HG03045 (cell line): ENCODE data around the gene ANKRD36.
"Not testable (repeated sequence)": the region's sequence is repeated elsewhere in the genome, so short reads cannot be mapped to it uniquely, and the experiment has no call there.

Source experiments
- ATAC-seq: cut with Tn5 transposase; IDR thresholded peaks from one replicate; pipeline ENCODE4 v1.9.1; 2021; ENCODE audit warnings: mild to moderate bottlenecking, moderate library complexity; ENCODE audit not compliant: unreplicated experiment

The ANKRD36 gene

DNA sequence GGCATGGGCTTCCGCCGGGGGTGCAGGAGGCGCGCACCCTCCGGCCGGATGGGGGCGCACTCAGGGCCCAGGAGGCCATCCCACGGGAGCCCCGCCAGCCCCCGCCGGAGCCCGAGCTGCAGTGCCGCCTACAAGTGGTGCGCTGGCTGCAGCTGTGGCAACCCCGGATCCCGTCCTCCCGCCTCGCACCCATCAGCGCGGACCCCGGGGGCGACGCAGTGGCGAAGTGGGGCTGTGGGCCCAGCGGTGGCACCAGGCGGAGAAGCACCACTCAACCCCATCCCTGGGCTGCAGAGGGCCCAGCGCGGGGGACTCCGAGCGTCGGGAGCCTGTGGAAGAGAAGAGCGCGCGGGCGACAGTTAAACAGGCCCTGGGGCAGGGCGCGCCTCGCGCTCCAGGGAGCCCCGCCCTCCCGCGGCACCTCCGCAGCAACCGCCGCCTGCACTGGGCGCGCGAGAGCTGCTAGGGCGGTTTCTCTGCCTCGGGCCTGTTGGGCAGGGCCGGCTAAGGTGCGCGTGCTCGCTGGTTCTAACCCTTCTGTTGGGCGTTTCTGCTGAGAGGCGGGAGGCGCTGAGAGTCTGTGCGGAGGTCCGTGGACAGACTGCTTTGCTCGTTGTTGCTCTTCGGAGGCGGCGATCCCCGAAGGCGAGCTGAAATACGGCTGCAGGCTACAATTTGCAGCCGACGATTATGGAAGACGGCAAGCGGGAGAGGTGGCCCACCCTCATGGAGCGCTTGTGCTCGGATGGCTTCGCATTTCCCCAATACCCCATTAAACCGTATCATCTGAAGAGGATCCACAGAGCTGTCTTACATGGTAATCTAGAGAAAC is at the start of gene ANKRD36:
Gene ANKRD36 (plus strand): TSS at position 104 of the 832 bp plus-strand sequence. CDS start 587 bp downstream, at position 691.
- peak; percentile 94 for ATAC-seq

DNA sequence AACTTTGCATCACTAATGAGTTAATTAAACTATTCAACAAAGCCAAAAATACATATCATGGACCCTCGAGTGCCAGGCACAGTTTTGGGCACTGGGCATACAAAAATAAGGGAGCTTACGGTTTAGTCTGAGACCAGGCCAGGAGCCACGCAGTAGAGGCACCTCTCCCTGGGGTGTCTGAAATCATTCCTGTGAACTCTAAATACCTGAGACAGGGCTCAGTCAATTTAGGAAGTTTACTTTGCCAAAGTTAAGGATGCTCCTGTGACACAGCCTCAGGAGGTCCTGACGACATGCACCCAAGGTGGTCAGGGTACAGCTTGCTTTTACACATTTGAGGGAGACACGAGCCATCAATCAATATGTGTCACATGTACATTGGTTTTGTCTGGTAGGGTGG is 46.9 kb upstream of the ANKRD36 start:
- ATAC-seq = not testable (repeated sequence)

DNA sequence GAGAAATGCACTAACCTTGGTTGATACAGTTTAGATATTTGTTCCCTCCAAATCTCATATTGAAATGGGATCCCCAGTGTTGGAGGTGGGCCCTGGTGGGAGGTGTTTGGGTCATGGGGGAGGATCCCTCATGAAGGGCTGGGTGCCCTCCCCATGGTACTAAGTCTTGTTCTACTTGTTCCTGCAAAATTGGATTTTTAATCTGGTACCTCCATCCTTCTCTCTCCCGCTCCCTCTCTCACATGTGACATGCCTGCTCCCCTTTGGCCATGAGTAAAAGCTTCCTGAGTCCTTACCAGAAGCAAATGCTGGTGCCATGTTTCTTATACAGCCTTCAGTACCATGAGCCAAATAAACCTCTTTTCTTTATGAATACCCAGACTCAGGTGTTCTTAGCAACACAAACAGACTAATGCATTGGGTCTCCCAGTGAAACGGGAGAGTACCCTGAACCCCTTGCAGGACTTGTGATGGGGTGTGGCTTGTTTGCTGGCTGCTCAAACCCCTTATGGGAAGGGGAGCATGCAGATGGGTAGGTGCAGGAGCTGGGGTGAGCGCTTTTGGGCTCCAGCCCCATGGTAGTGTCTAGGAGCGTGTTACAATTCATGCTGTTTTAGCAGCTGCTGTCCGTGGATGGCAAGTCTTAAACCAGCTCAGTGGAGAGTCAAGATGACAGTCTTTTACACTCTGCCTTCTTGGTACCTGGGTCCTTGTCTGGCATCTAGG is 45.5 kb upstream of the ANKRD36 start:
- ATAC-seq = no peak

DNA sequence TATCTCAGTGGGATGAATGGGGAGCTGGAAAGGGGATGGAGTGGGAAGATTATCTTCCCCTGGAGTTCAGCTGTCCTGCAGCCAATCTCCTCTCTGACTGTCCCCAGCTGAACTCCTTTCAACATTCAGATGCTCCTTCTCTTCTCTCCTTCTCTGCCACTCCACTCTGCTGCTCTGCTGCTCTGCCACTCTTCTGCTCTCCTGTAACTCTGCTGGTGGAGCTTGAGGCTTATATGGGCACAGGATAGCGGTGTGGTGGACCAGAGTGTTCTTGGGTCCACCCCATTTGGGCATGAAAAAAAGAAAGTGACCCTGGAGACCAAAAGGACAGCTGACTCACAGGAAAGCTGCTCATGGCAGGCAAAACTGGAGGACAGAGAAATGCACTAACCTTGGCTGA is 44.9 kb upstream of the ANKRD36 start:
- ATAC-seq = no peak

DNA sequence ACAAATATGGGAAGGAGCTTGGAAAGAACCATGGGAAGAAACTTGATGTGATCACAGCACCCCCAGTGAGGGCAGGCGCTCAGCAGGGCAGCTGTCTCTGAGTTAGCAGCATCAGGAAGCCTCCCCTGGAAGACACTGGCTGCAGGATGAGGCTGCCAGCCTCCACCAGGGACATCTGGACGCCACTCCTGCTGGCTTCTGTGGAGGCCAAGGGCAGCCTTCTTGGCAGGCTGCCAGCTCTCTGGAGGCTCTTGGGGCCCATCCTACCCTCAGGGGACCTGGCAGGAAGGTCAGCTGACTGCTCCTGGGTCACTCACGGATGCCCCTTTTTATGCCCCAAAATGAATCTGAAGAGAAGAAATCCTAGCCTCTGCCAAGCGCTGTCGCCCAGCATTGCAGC is 44.2 kb upstream of the ANKRD36 start:
- not testable (repeated sequence) for ATAC-seq

DNA sequence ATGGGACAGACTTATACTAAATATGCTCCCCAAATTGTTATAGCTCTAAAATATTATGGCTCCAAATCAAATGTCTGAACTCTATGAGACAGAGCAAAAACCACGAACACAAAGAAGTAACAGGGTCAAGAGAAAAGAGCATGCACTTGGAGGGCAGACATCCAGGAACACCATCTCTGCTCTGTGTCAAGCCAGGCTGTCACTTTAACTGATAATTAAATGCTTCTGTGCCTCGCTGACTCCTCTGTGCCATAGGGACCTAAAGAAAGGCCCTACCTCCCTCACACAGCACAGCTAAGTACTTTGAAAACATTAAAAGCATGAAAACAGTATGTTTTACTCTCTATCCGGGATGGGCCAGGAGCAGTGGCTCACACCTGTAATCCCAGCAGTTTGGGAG is 42.0 kb upstream of the ANKRD36 start:
- ATAC-seq = not testable (repeated sequence)

DNA sequence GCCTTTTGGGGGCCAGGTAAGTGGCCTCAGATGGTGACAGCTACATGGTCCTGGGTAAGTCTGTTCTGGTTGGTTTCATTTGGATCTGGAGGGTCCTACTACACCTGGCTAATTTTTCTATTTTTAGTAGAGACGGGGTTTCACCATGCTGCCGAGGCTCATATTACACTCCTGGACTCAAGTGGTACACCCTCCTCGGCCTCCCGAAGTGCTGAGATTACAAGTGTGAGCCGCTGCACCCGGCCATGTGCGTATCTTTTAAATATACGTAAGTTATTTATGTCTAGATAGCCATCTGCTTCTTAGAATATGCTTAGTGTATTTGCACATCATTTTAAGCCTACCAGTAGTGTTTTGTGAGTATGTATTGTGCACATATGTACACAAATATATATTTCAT is 35.7 kb upstream of the ANKRD36 start:
- not testable (repeated sequence) for ATAC-seq

DNA sequence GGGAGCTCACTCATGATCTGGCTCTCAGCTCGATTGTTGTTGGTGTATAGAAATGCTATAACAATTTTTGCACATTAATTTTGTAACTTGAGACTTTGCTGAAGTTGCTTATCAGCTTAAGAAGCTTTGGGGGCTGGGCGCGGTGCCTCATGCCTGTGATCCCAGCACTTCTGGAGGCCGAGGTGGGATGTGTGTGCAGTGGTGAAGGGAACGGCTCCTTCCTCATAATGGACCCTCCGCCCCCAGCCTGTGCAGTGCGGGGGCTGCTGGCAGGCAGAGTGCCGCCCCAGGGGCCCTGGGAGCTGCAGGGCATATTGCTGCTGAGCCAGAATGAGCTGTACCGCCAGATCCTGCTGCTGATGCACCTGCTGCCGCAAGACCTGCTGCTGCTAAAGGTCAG is 32.1 kb upstream of the ANKRD36 start:
- ATAC-seq = not testable (repeated sequence)

DNA sequence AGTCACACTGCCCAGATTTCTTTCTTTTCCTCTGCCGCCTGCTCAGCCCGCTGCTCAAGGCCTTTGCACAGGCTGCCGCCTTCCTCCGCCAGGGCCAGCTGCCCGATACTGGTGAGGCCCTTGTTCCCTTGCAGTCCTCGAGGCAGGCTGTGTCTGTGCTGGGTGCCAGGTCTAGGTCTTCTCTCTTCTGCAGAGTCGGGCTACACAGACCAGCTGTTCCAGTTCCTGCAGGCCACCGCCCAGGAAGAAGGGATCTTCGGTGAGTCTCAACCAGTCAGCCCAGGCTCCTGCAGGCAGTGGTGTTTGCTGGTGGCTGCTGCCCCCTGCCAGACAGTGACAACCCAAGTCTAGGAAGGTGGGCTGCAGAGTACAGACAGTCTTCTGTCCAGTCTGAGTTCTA is 30.7 kb upstream of the ANKRD36 start:
- ATAC-seq = not testable (repeated sequence)

DNA sequence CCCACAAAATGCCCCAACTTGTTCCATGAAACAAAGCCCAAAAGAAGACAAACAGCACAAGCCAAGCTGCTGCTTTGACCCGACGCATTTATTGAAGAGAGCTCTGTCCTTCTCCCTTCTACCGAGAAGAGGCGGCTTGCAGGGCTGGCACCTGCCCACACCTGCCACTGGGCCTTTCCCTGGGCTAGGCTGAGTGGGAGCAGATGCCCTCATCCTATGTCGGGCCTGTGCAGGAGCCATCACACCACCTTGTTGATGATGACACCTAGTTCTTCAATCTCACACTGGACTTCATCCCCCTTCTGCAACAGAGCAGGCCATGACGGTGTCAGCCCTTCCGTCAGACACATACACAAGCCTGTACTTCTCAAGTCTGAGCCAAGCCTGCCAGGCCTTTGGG is 29.4 kb upstream of the ANKRD36 start:
- not testable (repeated sequence) for ATAC-seq

DNA sequence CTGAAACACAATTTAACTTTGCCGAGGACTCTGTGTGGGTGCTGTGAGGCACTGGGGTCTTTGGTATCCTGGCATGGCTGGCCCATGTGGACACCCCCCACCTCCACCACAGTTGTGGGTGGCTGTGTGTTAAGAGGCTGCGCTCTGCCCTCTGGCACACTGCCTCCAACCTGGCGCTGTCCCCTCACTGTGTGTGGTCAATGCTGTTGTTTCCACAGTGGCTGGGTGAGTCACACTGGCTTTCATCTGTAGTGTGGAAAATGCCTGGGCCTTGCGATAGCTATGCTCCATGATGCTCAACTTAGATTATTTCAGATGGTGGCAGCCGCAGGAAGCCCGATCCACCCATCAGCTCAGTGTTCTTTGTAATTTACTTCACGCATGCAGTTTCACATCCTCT is 27.9 kb upstream of the ANKRD36 start:
- not testable (repeated sequence) for ATAC-seq

DNA sequence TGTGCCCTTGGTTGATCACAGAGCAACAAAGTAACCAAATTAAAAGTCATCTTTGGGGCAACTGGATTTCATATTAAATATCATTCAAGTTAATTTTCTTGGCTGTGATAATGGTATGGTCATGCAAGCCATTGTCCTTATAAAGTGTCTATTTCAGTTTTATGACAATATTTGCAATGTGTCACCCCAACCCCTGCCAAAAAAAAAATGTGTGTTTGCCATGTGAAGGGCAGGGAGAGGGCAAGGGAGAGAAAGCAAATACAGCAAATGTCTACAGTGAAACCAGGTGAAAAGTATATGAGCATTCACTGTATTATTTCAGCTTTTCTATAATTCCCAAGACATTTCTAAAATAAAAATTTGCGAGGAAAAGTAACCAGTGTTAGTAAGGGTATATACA is 24.2 kb upstream of the ANKRD36 start:
- not testable (repeated sequence) for ATAC-seq

DNA sequence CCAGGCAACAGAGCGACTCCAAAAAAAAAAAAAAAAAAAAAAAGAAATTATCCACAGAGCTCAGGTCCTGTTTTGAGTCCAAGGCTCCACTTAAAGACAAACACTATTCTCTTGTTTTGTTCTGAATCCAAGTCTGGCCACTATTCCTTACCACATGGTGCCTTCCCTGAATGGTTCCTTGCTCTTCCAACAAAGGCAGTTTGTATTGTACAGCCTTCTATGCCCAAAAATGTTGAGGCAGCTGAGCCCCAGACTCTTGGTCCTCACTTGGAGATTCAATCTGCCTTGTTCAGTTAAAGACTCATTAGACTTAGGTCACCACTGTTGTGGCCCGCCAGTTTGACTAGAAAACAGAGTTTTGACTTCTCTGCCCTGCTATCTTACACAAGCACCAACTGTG is 20.0 kb upstream of the ANKRD36 start:
- ATAC-seq = not testable (repeated sequence)

DNA sequence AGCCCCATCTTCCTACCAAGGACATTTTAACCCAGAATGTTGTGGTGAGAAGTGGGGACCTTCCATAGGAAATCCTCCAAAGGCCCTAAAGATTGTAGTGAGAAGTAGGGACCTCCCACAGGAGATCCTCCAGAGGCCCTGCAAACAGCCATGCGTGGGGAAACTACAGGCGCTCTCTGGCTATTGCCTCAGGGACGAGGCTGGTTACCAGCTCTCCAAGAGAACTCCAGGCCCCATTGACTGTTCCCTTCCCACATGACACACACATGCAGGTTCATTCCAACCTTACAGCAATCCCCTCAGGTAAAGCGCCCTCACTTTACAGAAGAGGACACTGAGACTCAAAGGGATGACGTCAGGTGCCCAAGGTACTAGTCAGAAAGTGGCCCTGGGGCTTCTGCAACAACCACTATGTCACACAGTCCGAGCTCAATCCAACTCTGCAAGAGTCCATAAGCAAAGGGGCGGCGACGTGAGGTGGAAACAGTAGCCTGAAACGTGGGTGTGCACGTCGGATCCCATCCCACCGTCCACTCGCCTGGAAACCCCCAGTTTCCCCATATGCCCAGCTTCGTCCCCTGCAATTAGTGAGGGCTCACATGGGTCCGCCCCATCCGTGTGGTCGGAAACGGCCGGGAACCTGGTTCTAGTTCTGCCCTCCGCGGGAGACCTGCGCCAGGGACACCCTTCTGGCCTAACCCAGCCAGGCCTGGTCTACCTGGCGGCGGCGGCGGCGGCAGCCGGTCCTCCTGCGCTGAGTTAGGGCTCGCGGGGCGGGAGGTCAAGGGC is 18.8 kb upstream of the ANKRD36 start:
- ATAC-seq = peak; percentile 20

DNA sequence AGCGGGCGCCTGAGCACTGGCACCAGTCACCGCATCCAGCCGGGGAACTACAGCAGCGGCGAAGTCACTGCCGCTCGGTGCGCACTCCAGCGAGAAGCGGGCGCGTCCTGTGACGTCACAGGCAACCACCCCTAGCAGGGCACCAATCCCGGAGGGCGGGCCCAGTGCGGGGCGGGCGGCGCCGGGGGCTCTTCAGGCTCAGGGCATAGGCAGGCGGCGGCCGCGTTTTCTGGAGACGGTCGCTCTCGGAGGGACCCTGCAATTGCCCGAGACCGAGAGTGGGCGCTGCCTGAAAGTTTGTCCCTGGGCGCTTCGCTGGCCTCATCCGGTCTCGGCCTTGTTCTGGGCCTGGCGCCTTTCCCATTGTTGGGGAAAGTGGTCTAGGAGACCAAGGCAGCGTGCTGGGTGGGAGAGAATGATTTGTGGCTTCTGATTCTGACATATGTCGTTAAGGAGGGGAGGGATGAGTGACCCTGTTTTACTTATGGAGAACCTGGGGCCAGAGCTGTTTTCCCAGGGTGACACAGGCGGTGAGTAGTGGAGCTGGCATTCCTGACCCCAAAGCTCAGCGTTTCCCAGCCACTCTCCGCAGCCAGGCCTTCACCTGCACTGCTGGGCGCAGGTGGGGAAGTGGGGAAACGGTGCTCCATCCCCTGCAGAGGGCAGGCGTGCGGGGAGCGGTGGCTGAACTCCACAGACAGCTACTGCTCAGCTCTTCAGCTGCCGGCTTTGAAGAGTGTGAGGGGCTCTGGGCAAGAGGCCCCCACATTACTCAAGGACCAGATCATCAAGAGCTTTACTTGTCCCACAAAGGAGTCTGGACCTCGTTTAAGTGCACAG is 18.0 kb upstream of the ANKRD36 start, which contains the start of gene FAHD2B:
Gene FAHD2B (minus strand): TSS at position 111 of the 840 bp plus-strand sequence. CDS start 3,176 bp downstream, outside the sequence.
- peak; percentile 91 for ATAC-seq

DNA sequence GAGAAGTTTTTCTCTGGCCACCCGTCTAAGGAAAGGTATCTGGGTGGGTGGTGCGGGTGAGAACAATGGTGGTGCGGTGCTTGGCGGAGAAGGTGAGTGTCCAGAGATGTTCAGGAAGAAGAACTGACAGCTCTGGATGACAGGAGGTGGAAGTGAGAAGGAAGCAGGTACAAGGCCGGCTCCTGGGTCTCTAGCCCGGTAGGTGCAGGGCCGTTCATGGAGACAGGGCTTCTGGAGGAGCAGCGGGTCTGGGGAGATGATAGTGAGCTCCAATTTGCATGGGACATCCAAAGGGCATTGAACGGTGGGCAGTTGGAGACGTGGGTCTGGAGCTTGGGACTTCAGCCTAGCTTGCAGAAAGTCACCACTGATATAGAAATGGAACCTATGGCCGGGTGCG is 17.3 kb upstream of the ANKRD36 start:
- ATAC-seq = no peak

DNA sequence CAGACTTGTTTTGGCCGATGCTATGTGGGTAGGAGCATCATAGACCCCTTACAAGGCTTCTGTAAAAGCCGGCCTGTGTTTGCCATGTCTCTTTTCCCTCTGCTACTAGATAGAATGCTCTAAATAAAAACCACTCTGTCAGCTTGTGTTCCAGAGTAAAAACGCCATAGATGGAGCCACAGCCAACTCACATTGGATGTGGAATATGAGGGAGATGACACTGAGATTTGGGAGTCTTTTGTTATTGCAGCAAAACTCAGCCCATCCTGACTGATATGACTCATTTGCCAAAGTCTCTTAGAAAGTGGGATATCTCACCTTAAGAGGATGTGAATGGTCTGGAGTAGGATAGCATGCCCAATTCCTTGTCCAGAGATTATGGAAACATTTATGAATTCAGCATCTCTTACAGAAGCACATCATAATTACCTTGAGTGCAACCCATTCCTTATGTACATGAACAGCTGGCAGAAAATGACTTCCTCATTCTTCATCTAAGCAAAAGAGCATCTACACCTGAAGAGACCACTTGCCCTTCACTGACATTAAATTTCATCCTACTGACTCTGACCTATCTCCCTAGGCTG is 14.1 kb upstream of the ANKRD36 start:
- ATAC-seq = not testable (repeated sequence)

DNA sequence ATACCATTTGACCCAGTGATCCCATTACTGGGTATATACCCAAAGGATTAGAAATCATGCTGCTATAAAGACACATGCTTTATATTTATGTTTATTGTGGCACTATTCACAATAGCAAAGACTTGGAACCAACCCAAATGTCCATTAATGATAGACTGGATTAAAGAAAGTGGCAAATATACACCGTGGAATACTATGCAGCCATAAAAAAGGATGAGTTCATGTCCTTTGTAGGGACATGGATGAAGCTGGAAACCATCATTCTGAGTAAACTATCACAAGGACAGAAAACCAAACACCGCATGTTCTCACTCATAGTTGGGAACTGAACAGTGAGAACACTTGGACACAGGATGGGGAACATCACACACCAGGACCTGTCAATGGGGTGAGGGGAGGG is 6.1 kb upstream of the ANKRD36 start:
- not testable (repeated sequence) for ATAC-seq

DNA sequence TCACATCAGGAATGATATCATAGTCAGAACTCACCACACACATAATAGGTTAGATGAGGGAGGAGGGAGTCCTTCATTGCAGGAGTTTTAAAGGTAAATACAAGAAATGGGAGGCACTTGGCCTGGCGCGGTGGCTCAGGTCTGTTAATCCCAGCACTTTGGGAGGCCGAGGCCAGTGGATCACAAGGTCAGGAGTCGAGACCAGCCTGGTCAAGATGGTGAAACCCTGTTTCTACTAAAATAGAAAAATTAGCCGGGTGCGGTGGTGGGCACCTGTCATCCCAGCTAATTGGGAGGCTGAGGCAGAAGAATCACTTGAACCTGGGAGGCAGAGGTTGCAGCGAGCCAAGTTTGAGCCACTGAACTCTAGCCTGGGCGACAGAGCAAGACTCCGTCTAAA is 1.7 kb upstream of the ANKRD36 start:
- ATAC-seq = not testable (repeated sequence)
